Astrocyte of the spinal cord (primary cell): ENCODE data around the gene AARSD1.

Experiments
- DNase-seq: peaks from one replicate; pipeline ENCODE4 v3.0.0; 2011; ENCODE audit warnings: low read depth, low spot score
- H3K4me3 ChIP-seq: 2 replicates; pipeline ENCODE4 v1.5.1; 2011; ENCODE audit warnings: low read depth, mild to moderate bottlenecking, low read length, moderate library complexity
- in situ Hi-C: cut with HindIII; loops from 2 replicates; pipeline ENCODE4 v1.10.0; 2017; ENCODE audit warnings: low sequenced_read_pairs
- TF ChIP-seq, protein P1 (sequence below): IDR thresholded peaks from 2 replicates; pipeline ENCODE4 v1.5.1; 2012; ENCODE audit warnings: low read depth, mild to moderate bottlenecking, low read length, inconsistent platforms

AARSD1 gene, protein sequence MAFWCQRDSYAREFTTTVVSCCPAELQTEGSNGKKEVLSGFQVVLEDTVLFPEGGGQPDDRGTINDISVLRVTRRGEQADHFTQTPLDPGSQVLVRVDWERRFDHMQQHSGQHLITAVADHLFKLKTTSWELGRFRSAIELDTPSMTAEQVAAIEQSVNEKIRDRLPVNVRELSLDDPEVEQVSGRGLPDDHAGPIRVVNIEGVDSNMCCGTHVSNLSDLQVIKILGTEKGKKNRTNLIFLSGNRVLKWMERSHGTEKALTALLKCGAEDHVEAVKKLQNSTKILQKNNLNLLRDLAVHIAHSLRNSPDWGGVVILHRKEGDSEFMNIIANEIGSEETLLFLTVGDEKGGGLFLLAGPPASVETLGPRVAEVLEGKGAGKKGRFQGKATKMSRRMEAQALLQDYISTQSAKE

DNA sequence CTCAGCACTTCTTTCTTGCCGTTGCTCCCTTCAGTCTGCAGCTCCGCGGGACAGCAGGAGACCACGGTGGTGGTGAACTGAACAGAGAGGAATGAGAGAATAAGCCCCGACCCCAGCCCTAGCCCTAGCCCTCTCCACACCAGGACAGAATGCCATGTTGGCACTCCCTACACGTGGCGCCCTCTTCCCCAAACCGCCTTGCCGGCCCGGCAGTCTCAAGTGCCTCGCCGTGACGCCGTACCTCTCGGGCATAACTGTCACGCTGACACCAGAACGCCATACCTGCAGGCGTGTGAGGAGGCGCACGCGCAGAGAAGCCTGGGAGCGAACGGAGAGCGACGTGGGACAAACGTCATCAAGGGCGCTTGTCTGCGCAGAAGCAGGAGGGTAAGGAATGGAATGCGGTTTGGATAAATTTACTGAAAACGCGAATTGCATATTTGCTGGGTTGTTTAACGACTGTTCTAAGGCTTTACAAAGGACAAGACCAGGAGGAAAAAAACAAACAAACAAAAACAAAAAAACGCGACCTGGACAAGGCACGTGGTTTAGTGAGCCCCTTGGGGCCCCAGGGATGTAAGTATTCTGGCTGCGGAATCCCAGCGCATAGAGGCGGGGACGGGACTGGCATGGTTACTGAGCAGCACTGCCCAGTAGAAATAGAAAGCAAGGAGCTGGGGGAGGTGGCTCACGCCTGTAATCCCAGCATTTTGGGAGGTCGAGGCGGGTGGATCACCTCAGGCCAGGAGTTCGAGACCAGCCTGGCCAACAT lies at the start of gene AARSD1:
Gene AARSD1, minus strand, starts transcription at position 294 of the 772 bp plus-strand sequence. Its CDS starts 14 bp downstream, at position 280.
- TF ChIP-seq, protein P1, sequence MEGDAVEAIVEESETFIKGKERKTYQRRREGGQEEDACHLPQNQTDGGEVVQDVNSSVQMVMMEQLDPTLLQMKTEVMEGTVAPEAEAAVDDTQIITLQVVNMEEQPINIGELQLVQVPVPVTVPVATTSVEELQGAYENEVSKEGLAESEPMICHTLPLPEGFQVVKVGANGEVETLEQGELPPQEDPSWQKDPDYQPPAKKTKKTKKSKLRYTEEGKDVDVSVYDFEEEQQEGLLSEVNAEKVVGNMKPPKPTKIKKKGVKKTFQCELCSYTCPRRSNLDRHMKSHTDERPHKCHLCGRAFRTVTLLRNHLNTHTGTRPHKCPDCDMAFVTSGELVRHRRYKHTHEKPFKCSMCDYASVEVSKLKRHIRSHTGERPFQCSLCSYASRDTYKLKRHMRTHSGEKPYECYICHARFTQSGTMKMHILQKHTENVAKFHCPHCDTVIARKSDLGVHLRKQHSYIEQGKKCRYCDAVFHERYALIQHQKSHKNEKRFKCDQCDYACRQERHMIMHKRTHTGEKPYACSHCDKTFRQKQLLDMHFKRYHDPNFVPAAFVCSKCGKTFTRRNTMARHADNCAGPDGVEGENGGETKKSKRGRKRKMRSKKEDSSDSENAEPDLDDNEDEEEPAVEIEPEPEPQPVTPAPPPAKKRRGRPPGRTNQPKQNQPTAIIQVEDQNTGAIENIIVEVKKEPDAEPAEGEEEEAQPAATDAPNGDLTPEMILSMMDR: no peak
- peak within 1 kb of the TSS; percentile 78 for H3K4me3 ChIP-seq
- in situ Hi-C loops: no loop called here
- peak; percentile 95 for DNase-seq

DNA sequence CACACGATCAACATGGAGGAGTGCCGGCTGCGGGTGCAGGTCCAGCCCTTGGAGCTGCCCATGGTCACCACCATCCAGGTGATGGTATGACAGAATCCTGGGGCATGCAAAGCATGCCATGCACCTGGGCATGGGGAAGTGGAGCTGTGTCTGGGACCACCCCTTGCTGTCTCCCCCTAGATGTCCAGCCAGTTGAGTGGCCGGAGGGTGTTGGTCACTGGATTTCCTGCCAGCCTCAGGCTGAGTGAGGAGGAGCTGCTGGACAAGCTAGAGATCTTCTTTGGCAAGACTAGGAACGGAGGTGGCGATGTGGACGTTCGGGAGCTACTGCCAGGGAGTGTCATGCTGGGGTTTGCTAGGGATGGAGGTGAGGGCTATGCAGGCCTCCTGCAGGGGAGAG lies 49.0 kb upstream of the AARSD1 start:
- TF ChIP-seq, protein P1: no peak
- no peak overlapping the region for H3K4me3 ChIP-seq
- in situ Hi-C loops: no loop called here
- no peak for DNase-seq

DNA sequence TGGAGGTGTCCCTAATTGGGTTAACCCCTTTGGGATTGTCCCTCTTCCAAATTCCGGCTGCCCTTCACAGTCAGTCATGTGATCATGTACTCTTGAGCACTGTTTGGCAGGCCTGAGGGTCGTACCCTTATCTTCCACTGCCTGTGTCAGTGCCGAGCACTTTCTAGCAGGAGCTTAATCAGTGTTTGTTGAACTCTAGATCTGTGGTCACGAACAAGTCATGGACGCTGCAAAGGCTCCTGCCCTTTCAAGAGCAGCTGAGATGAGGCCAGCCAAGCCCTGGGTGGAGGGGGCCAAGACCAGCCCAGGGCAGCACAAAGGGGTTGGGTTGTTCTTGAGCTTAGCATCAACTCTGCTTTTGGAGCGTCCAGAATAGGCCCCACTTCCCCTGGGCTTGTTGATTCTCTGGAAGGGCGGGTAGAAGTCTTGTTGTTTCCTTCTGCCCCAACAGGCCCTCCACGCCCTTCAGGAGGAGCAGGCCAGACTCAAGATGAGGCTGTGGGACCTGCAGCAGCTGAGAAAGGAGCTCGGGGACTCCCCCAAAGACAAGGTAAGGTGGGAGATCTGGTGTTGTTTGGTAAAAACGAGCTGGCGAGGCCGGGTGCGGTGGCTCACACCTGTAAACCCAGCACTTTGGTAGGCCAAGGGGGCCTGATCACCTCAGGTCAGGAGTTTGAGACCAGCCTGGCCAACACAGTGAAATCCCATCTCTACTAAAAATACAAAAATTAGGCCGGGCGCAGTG lies 47.6 kb upstream of the AARSD1 start:
- DNase-seq: no peak

DNA sequence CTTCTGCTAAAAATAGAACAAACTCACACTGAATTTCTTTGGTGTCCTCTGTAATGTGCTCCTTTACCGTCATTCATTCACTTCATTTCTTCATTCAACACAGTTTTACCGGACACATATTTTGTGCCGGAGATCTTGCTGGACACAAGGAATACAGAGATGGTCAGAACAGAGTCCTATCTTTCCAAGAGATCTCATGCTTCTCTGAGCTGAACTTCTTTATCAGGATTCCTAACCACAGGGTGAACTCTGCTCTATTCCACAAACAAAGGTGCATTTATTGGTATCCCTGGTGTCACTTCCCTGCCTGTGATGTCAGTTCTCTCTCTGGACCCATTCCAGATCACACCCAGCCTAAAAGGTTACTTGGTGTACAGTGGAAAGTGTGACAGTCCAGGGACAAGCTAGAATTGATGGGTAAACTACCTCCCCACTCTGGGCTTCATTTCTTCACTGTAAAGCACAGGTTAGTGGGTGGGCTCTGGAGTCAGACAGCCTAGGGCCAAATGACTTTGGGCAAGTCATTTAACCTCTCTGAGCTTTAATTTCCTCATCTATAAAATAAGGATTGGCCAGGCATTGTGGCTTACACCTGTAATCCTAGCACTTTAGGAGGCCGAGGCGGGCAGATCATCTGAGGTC lies 46.5 kb upstream of the AARSD1 start:
- H3K4me3 ChIP-seq: no peak overlapping the region
- in situ Hi-C loops: no loop called here
- TF ChIP-seq, protein P1: no peak
- DNase-seq: no peak

More for the DNA sequence above, 47.6 kb upstream of the AARSD1 start:
- H3K4me3 ChIP-seq: no peak overlapping the region
- in situ Hi-C loops: no loop called here
- TF ChIP-seq, protein P1: no peak

DNA sequence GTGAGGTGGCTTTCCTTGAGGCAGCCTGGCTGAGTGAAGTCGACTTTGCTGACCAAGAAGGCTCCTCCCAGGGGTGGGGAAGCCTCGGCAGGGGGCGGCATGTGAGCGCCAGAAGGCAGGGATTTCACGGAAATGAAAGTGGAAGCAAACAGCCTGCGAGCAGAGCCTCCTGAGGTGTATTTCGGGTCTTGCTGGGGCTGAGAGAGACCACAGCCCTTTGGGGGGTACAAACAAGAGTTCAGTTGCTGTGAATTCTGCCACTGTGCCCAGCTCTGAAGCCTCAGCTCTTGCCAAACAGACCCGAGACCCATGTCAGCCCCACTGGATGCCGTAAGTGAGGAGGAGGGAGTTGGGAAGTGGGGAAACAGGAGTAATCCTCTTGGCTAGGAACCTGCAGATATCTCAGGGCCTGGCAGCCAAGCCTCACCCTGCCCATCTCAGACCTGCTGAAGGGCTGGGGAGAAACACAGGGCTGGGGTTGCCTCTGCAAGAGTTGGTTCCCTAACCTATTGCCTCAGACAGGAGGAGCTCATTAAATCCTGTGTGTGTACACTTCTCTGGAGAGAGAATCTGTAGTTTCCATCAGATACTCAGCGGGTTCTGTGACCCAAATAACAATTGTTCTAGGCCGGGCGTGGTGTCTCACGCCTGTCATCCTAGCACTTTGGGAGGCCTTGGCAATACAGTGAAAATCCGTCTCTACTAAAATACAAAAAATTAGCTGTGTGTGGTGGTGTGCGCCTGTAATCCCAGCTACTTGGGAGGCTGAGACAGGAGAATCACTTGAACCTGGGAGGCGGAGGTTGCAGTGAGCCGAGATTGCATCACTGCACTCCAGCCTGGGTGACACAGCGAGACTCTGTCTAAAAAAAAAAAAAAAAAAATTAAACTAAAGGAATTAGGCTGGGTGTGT lies 42.6 kb upstream of the AARSD1 start, which contains the start of gene IFI35:
Gene IFI35, plus strand, starts transcription at position 146 of the 913 bp plus-strand sequence. Its CDS starts 164 bp downstream, at position 310.
- peak within 1 kb of the TSS; percentile 69 for H3K4me3 ChIP-seq
- TF ChIP-seq, protein P1: peak; percentile 21
- in situ Hi-C loops: no loop called here
- DNase-seq: peak; percentile 90
